H1 (cell line): ENCODE results near the gene BAZ2B. TPM values are rescaled to one million over a fixed set of nuclear protein-coding genes. Genes with fewer than 3 reads are reported as not detected.
"Not testable (repeated sequence)": the region's sequence is repeated elsewhere in the genome, so short reads cannot be mapped to it uniquely, and the experiment has no call there.

Source experiments
- CTCF ChIA-PET: fragments of 300-600 bp; sonication (Branson Sonifier 250); formaldehyde crosslinking; loops from one replicate; lab custom pipeline; 2021; ENCODE audit not compliant: partially characterized antibody; lab: Charles Lee
- POLR2A ChIA-PET: fragments of 300-600 bp; sonication (Branson Sonifier 250); formaldehyde crosslinking; loops from one replicate; lab custom pipeline; 2021; ENCODE audit warnings: inconsistent platforms; ENCODE audit not compliant: partially characterized antibody; lab: Charles Lee
- DNase-seq, 2 experiments: peaks; one replicate each; pipeline versions ENCODE4 v3.0.0 to v3.0.0-alpha.2; 2010 to 2022; ENCODE audit warnings: low spot score in 2 of 2, low read depth in 1 of 2, mixed read lengths in 1 of 2
- FAIRE-seq: peaks from 2 replicates; lab custom pipeline; 2011; peaks lifted over from hg19 to GRCh38; lab: Jason Lieb, UNC
- H2AFZ ChIP-seq: 2 replicates; pipeline ENCODE4 v1.8.1; 2012; ENCODE audit warnings: low read length, inconsistent platforms
- H2AK5ac ChIP-seq: 2 replicates; pipeline ENCODE4 v1.6.1; 2013; ENCODE audit warnings: low read depth, low read length
- H2BK120ac ChIP-seq: replicated peaks from 2 replicates; pipeline ENCODE3; 2013; ENCODE audit warnings: low read depth, low read length, inconsistent platforms
- H2BK12ac ChIP-seq: 2 replicates; pipeline ENCODE4 v1.6.1; 2013; ENCODE audit warnings: low read depth, low read length
- H2BK15ac ChIP-seq: 2 replicates; pipeline ENCODE4 v1.6.1; 2013; ENCODE audit warnings: low read length
- H2BK20ac ChIP-seq: 2 replicates; pipeline ENCODE4 v1.6.1; 2013; ENCODE audit warnings: low read length
- H2BK5ac ChIP-seq: 2 replicates; pipeline ENCODE4 v1.6.1; 2013; ENCODE audit warnings: low read depth, low read length
- H3K14ac ChIP-seq: 2 replicates; pipeline ENCODE4 v1.6.1; 2013; ENCODE audit warnings: inconsistent platforms; ENCODE audit not compliant: insufficient read length
- H3K18ac ChIP-seq: 2 replicates; pipeline ENCODE4 v1.6.1; 2013; ENCODE audit warnings: low read length; ENCODE audit errors: extremely low read depth
- H3K23ac ChIP-seq: 2 replicates; pipeline ENCODE4 v1.6.1; 2013; ENCODE audit warnings: inconsistent platforms; ENCODE audit not compliant: insufficient read length
- H3K23me2 ChIP-seq: 2 replicates; pipeline ENCODE4 v1.6.1; 2013; ENCODE audit warnings: low read depth, low read length
- H3K27ac ChIP-seq: 2 replicates; pipeline ENCODE4 v1.6.1; 2011; ENCODE audit warnings: low read depth, low read length, inconsistent platforms
- H3K27me3 ChIP-seq, 4 experiments: replicated peaks in 1 of 4; 1 replicate in 1 of 4; 2 replicates in 3 of 4; pipeline versions ENCODE4 v1.6.1 to v1.8.1; 2011 to 2013; ENCODE audit warnings: low read length in 3 of 4, mild to moderate bottlenecking in 3 of 4, inconsistent platforms in 2 of 4, mixed read lengths in 2 of 4, moderate library complexity in 1 of 4; ENCODE audit not compliant: control insufficient read depth in 3 of 4, insufficient read depth in 3 of 4; ENCODE audit errors: extremely low read depth in 1 of 4
- H3K36me3 ChIP-seq, 4 experiments: 2 replicates each; pipeline versions ENCODE4 v1.6.1 to v1.8.1; 2011 to 2013; ENCODE audit warnings: mild to moderate bottlenecking in 4 of 4, low read length in 3 of 4, moderate library complexity in 2 of 4, control low read depth in 1 of 4, inconsistent platforms in 1 of 4; ENCODE audit not compliant: insufficient read depth in 4 of 4, control insufficient read depth in 2 of 4
- H3K4ac ChIP-seq: replicated peaks from 2 replicates; pipeline ENCODE3; 2013; ENCODE audit warnings: low read length, low read depth, mixed read lengths, inconsistent platforms; ENCODE audit not compliant: insufficient read length
- H3K4me1 ChIP-seq, 4 experiments: replicated peaks in 1 of 4; 1 replicate in 1 of 4; 2 replicates in 3 of 4; pipeline versions ENCODE4 v1.6.1 to v1.8.1; 2011 to 2013; ENCODE audit warnings: low read length in 3 of 4, inconsistent platforms in 2 of 4, mixed read lengths in 1 of 4; ENCODE audit not compliant: insufficient read depth in 4 of 4, control insufficient read depth in 3 of 4
- H3K4me2 ChIP-seq, 2 experiments: 2 replicates each; pipeline versions ENCODE4 v1.6.1 to v1.8.1; 2011 to 2013; ENCODE audit warnings: low read depth in 2 of 2, low read length in 2 of 2, control low read depth in 1 of 2, inconsistent platforms in 1 of 2, mild to moderate bottlenecking in 1 of 2; ENCODE audit not compliant: insufficient read depth in 1 of 2
- H3K4me3 ChIP-seq, 4 experiments: fragments of 200-600, 300-600 bp in 1 of 4; sonication (generic), shearing (Covaris generic), sonication (Bioruptor Twin) in 1 of 4; 2 replicates each; pipeline versions ENCODE4 v1.5.1 to v1.8.1; 2011 to 2016; ENCODE audit warnings: low read length in 4 of 4, low read depth in 3 of 4, control low read depth in 2 of 4, inconsistent platforms in 2 of 4, mild to moderate bottlenecking in 2 of 4, mixed read lengths in 1 of 4, moderate library complexity in 1 of 4; ENCODE audit not compliant: insufficient read depth in 2 of 4; ENCODE audit errors: extremely low read depth in 1 of 4
- H3K56ac ChIP-seq: replicated peaks from 2 replicates; pipeline ENCODE3; 2013; ENCODE audit warnings: low read depth, mild to moderate bottlenecking, mixed read lengths, low read length, inconsistent platforms; ENCODE audit not compliant: insufficient read length
- H3K79me1 ChIP-seq: 2 replicates; pipeline ENCODE4 v1.6.1; 2013; ENCODE audit warnings: low read depth, low read length, control low read depth
- H3K79me2 ChIP-seq, 2 experiments: 2 replicates each; pipeline versions ENCODE4 v1.6.1 to v1.8.1; 2012 to 2013; ENCODE audit warnings: low read length in 2 of 2, mild to moderate bottlenecking in 2 of 2, inconsistent platforms in 1 of 2; ENCODE audit not compliant: insufficient read depth in 2 of 2, control insufficient read depth in 1 of 2
- H3K9ac ChIP-seq, 4 experiments: replicated peaks in 1 of 4; 1 replicate in 1 of 4; 2 replicates in 3 of 4; pipeline versions ENCODE4 v1.6.1 to v1.8.1; 2011 to 2013; ENCODE audit warnings: low read depth in 3 of 4, low read length in 3 of 4, control low read depth in 2 of 4, mild to moderate bottlenecking in 2 of 4, moderate library complexity in 2 of 4, inconsistent platforms in 1 of 4; ENCODE audit errors: extremely low read depth in 1 of 4
- H3K9me3 ChIP-seq, 2 experiments: 2 replicates each; pipeline versions ENCODE4 v1.6.1 to v1.8.1; 2012 to 2013; ENCODE audit warnings: mild to moderate bottlenecking in 2 of 2, moderate library complexity in 2 of 2, control low read depth in 1 of 2, inconsistent platforms in 1 of 2, low read depth in 1 of 2, low read length in 1 of 2, mixed read lengths in 1 of 2; ENCODE audit not compliant: insufficient read depth in 2 of 2
- H4K20me1 ChIP-seq, 2 experiments: replicated peaks in 1 of 2; 2 replicates each; pipeline versions ENCODE3 to v1.8.1; 2011 to 2013; ENCODE audit warnings: inconsistent platforms in 2 of 2, low read length in 2 of 2, mild to moderate bottlenecking in 1 of 2; ENCODE audit not compliant: insufficient read depth in 2 of 2, control insufficient read depth in 1 of 2
- H4K5ac ChIP-seq: 2 replicates; pipeline ENCODE4 v1.6.1; 2013; ENCODE audit warnings: low read length, low read depth, mixed read lengths, inconsistent platforms; ENCODE audit not compliant: insufficient read length
- H4K8ac ChIP-seq: 2 replicates; pipeline ENCODE4 v1.8.0; 2013; ENCODE audit warnings: mild to moderate bottlenecking, moderate library complexity, low read length, inconsistent platforms; ENCODE audit not compliant: insufficient read depth; ENCODE audit errors: extremely low read depth
- H4K91ac ChIP-seq: replicated peaks from 2 replicates; pipeline ENCODE3; 2013; ENCODE audit warnings: low read length, mixed read lengths, inconsistent platforms; ENCODE audit not compliant: insufficient read length
- WGBS, 2 experiments: shearing (Covaris generic) in 1 of 2; methylation state at CpG; one replicate each; pipeline versions ENCODE4 v1.1.6 to v1.1.7; 2013 to 2015; ENCODE audit warnings: low lambda C conversion rate in 2 of 2, mixed read lengths in 2 of 2, inconsistent platforms in 1 of 2, low coverage in 1 of 2, missing lambda C conversion rate in 1 of 2; ENCODE audit not compliant: insufficient replicate concordance in 2 of 2, insufficient coverage in 1 of 2, insufficient read length in 1 of 2; ENCODE audit errors: extremely low coverage in 1 of 2, missing lambda C conversion rate in 1 of 2; 5-methylcytosine and 5-hydroxymethylcytosine counted together
- polyA plus RNA-seq, 7 experiments: library from polyadenylated mRNA; depleted of rRNA in 3 of 7; stranded (reverse) in 5 of 7; unstranded in 2 of 7; fragments of >200 nt in 5 of 7; fragments of 200-250 nt in 2 of 7; gene quantifications; 1 replicate in 5 of 7; 2 replicates in 1 of 7; 4 replicates in 1 of 7; pipeline versions ENCODE4 v1.2.1 to v1.2.3, GENCODE V29; 2011 to 2013; ENCODE audit warnings: missing spikeins in 2 of 7, mixed read lengths in 2 of 7
- total RNA-seq: library from RNA; stranded (reverse); fragmentation: NEBNext Ultra II Directional; extraction: Animal tissue kit (Norgen Biotek cat#: 25700); gene quantifications from 2 replicates; pipeline ENCODE4 v1.2.1, GENCODE V29; 2021

Gene BAZ2B
- total and polyA plus RNA-seq, 2 of the 8 experiments (the other 6 are each of a cell fraction or from before 2014, with no cell fraction given) = 15.2 to 46.3 TPM

GRCh38 chr2:159402160-159402559, 214.2 kb downstream of the BAZ2B start:
- H3K9me3 ChIP-seq, H3K4me1 ChIP-seq, H2BK120ac ChIP-seq, H2BK20ac ChIP-seq, H3K9ac ChIP-seq, H3K27ac ChIP-seq, H2AK5ac ChIP-seq, H2BK5ac ChIP-seq, CTCF ChIA-PET, H4K91ac ChIP-seq, H4K5ac ChIP-seq, H3K4me3 ChIP-seq, H4K8ac ChIP-seq, H2AFZ ChIP-seq, H3K56ac ChIP-seq, H2BK12ac ChIP-seq, H3K4ac ChIP-seq, H4K20me1 ChIP-seq, H2BK15ac ChIP-seq, FAIRE-seq, H3K27me3 ChIP-seq, H3K18ac ChIP-seq, DNase-seq, H3K14ac ChIP-seq, H3K23me2 ChIP-seq, H3K79me1 ChIP-seq, H3K23ac ChIP-seq, H3K79me2 ChIP-seq, H3K4me2 ChIP-seq: not testable (repeated sequence)
- H3K36me3 ChIP-seq = peaks cover 0 to 11% (median 3%) of the 10 kb centered on the region in 4 experiments; a peak in 4 of 8 replicates
- 90% methylated on average over 5 of the region's 5 CpGs; no CpG with 5 or more reads in 1 of the 2 experiments for WGBS, 2 experiments
- POLR2A ChIA-PET = interaction anchor here (0.7 kb wide), 1 partner anchor 301 kb away, joined by 3 read pairs; no protein-coding TSS in a partner anchor
